ENCODE measurements around the gene MAMLD1. TPM values are rescaled to one million over a fixed set of nuclear protein-coding genes. Genes with fewer than 3 reads are reported as not detected.

The MAMLD1 gene
- total and polyA plus RNA-seq, 9 of the 15 experiments (the other 6 are each of a cell fraction or from before 2014, with no cell fraction given), result 0.12 to 0.18 TPM; not detected in 7

DNA sequence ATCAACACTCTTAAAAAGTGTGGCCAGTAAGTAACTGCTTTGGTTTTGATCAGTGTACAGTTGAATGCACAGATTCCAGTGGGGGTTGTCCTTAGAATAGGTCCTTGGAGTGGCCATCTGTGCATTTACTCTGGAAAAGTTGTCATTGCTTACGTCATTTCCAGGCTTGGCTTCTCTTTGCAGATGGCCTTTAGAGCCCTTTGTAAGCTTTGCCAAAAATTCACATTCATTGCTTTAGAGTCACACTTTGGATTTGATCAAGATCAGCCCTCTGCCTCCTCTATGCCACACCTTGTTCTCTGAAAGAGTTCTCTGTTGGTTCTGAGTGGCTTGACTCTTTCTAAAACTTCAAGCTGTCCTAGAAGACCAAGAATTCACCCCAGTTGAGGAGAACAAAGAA lies 83.9 kb downstream of the MAMLD1 start:
- H3K9ac ChIP-seq (ENCODE audit: insufficient read depth in 1 of 2, low read depth in 2 of 2, low read length in 2 of 2), result no peak overlapping the region
- H3K79me2 ChIP-seq (ENCODE audit: control insufficient read depth, insufficient read depth, low read length), result no peaks in the 10 kb centered on the region
- ATAC-seq (no peak), FAIRE-seq (no peak), DNase-seq (ENCODE audit: extremely low read depth in 1 of 4, low spot score in 3 of 4) (no peak)
- no peaks in the 10 kb centered on the region for H3K36me3 ChIP-seq (ENCODE audit: control insufficient read depth, insufficient read depth, low read length)
- no TSS peak for BruUV-seq (replicated peaks)
- no peaks in the 10 kb centered on the region for H4K20me1 ChIP-seq (replicated peaks; ENCODE audit: control insufficient read depth, insufficient read depth, low read length)
- no peaks in the 10 kb centered on the region for H3K4me1 ChIP-seq (replicated peaks in 1 of 2; ENCODE audit: control insufficient read depth in 2 of 2, insufficient read depth in 2 of 2, low read length in 2 of 2)
- intact Hi-C loops (cut with micrococcal nuclease), result loop anchor here (10.0 kb wide), 2 partner anchors 138 to 238 kb away; no protein-coding TSS in a partner anchor
- no peaks in the 10 kb centered on the region for H3K9me1 ChIP-seq (ENCODE audit: control insufficient read depth, insufficient read depth, low read length)
- H3K4me2 ChIP-seq (ENCODE audit: insufficient read depth, low read length), result no peak overlapping the region
- no peak overlapping the region for H3K4me3 ChIP-seq
- no peaks in the 10 kb centered on the region for H3K9me3 ChIP-seq (replicated peaks; ENCODE audit: control insufficient read depth, insufficient read depth, low read depth, low read length)
- in situ Hi-C loops (cut with MboI), result no loop called here
- H3K27ac ChIP-seq (ENCODE audit: extremely low read depth, low read depth, low read length), result no peak overlapping the region
- ChIA-PET POLR2A (no interaction called here), CTCF (ENCODE audit: low intra/inter-chr PET ratio) (no interaction called here)
- no peaks in the 10 kb centered on the region for H3K27me3 ChIP-seq (ENCODE audit: control insufficient read depth in 2 of 2, insufficient read depth in 2 of 2, low read length in 2 of 2)
- H2AFZ ChIP-seq (ENCODE audit: low read depth, low read length), result no peak overlapping the region
- 0% methylated on average over 1 of the region's 1 CpG for WGBS (ENCODE audit: insufficient coverage, low coverage, missing lambda C conversion rate)
- no peak for TF ChIP-seq ZBTB7A (IDR thresholded peaks at IDR 0.05; ENCODE audit: borderline replicate concordance, control insufficient read depth, low read depth, low read length)
- TF ChIP-seq STAT6 (CRISPR knock-in tag; IDR thresholded peaks at IDR 0.05), result no peak
- TF ChIP-seq JUN (IDR thresholded peaks at IDR 0.05; ENCODE audit: borderline replicate concordance, low read depth, low read length), result no peak
- no peak for TF ChIP-seq JUN (CRISPR knock-in tag; IDR thresholded peaks at IDR 0.05; ENCODE audit: borderline replicate concordance)
- TF ChIP-seq MCM2 (IDR thresholded peaks at IDR 0.05; ENCODE audit: low read depth), result no peak
- no peak for TF ChIP-seq ARID3B (CRISPR knock-in tag; IDR thresholded peaks at IDR 0.05; ENCODE audit: borderline replicate concordance)
- TF ChIP-seq ZNF224 (CRISPR knock-in tag; IDR thresholded peaks at IDR 0.05), result no peak
- TF ChIP-seq, protein P1, sequence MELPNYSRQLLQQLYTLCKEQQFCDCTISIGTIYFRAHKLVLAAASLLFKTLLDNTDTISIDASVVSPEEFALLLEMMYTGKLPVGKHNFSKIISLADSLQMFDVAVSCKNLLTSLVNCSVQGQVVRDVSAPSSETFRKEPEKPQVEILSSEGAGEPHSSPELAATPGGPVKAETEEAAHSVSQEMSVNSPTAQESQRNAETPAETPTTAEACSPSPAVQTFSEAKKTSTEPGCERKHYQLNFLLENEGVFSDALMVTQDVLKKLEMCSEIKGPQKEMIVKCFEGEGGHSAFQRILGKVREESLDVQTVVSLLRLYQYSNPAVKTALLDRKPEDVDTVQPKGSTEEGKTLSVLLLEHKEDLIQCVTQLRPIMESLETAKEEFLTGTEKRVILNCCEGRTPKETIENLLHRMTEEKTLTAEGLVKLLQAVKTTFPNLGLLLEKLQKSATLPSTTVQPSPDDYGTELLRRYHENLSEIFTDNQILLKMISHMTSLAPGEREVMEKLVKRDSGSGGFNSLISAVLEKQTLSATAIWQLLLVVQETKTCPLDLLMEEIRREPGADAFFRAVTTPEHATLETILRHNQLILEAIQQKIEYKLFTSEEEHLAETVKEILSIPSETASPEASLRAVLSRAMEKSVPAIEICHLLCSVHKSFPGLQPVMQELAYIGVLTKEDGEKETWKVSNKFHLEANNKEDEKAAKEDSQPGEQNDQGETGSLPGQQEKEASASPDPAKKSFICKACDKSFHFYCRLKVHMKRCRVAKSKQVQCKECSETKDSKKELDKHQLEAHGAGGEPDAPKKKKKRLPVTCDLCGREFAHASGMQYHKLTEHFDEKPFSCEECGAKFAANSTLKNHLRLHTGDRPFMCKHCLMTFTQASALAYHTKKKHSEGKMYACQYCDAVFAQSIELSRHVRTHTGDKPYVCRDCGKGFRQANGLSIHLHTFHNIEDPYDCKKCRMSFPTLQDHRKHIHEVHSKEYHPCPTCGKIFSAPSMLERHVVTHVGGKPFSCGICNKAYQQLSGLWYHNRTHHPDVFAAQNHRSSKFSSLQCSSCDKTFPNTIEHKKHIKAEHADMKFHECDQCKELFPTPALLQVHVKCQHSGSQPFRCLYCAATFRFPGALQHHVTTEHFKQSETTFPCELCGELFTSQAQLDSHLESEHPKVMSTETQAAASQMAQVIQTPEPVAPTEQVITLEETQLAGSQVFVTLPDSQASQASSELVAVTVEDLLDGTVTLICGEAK (IDR thresholded peaks at IDR 0.05), result no peak
- TF ChIP-seq, protein P1 (CRISPR knock-in tag; IDR thresholded peaks at IDR 0.05), result no peak
- no peak for TF ChIP-seq SMARCA5 (IDR thresholded peaks at IDR 0.05)

Data from K562 (cell line).